CD1c-positive myeloid dendritic cell (primary cell): Measurements from ENCODE around the gene ATPAF1.
A peak's percentile ranks its signal among the peaks of the same experiment; 100 is the strongest.

Experiments
- DNase-seq: peaks from one replicate; pipeline ENCODE4 v3.0.0-alpha.2; 2016; ENCODE audit errors: extremely low spot score

ATPAF1 gene

DNA sequence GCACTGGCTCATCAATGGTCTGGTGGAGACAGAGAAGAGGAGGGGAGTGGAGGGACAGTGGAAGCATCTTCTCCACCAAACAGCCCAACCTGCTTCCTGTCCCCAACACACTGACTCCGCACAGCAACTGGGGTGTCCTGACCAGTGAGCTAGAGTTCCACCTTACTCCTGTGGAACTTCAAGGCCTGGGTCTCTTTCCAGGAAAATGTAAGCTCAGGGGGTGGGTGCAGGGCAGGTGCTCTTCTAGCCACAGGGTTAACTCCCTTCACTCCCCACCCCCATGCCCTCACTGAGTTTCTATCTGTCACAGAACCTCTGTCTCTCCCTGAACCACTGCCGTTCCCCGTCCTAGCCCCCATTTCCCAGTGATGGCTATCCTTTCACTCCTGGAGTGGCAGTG is 52.4 kb downstream of the ATPAF1 start:
- no peak for DNase-seq

DNA sequence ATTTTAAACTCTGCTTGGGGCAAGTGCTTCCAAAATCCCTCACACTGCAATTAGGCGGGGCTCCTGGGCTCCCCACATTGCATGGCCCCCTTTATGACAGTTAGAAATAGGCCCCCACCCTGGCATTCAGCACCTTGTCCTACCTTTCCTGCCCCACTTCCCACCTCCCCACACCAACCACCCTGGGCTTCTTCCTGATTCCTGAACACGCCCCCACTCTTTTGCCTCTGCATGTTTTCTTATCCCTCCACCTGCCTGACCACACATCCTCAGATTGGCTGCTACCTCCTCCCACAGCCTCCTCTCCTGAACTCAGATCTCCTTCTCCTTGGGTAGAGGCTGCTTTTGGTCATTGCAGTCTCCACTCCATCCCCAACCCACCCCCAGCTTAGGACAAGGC is 53.1 kb downstream of the ATPAF1 start:
- DNase-seq: no peak

DNA sequence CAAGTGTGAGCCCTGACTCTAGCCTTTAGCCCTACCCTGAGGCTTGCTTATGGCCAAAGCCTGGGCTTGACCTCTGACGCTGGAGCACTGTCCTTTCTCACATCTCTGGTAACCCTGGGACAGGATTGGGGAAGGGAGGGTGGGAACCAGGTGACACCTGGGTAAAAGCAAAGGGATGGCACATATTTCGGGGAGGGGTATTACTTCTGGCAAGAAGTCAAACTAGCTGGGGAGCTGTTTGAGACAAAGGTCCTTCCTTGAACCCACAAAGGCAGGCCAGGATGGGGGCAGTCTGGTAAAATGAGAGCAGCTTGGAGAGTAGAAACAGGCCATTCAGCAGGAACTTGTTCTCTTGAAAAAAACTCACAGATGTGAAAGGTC is 53.6 kb downstream of the ATPAF1 start:
- no peak for DNase-seq

DNA sequence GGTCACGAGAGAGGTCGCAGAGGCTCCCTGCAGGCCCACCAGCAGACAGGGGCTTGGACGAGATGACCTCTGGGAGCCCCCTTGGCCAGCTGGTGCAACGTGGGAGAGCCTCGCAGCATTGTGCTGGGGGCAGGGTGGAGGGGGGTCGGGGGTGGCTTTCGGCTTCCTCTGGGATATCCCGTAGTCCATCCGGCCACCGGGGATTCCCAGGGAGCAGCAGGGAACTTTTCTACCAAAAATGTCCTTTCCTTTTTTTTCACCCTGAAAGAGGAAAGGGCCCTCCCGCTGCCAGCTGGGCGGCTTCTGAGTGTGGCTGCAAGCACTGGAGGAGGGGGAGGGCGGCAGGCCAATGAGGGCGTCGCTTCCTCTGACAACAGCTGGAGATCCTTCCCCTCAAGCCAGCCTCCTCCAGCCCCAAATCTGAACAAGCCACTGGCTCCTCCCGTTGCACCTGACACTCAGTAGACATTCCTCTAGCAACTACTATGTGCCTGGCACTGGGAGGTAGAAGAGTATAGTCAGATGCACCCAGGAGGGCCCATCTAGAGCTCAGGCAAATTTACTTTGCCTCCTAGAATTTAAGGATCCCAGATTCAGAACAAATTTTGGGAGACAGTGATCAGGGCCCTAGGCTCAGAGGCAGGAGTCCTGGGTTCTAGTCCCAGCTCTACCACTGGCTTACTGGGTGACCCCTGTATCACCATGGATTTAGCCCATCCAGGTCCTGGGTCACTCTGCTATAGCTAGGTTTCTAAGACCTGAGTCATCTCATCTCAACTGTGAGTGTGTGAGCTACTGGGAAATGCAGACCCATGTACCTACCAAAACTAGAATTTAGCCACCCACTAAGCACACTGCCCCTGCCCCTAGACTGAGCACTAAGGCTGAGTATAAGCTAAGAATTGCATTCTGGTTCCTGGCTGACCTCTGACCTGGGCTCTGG is 54.2 kb downstream of the ATPAF1 start:
- DNase-seq: peak; percentile 86

DNA sequence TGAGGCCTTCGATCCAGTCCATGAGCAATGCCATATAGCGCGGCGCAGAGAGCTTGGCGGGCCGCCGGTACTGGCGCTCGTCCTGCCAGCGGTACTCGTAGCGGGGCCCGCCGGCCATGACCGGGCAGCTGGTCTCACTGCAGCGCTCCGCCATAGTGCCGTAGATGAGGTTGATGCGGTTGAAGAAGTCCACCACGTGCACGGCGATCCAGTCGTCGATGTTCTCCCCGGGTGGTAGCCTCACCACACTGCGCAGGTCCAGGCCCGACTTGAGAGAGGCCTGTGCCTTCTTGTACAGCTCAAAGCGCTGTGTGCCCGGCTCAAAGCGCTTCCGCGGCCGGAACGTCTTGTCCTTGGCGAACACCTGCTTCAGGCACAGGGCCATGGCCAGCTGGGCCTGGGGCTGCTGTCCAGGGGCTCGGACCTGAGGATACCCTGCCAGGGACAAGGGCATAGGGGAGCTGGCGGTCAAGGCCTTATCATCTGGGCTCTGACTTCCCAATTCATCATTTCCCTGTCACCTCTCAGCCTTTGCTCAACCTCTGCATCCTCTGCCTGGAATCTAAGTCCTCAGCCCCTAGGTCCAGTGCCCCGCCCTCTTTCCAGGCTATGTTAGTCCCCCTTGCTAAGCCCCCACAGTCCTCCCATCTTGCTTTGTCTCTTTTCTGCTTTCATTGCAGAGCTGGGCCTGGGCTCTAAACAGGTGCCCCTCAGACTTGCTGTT is 55.1 kb downstream of the ATPAF1 start:
- DNase-seq: no peak

DNA sequence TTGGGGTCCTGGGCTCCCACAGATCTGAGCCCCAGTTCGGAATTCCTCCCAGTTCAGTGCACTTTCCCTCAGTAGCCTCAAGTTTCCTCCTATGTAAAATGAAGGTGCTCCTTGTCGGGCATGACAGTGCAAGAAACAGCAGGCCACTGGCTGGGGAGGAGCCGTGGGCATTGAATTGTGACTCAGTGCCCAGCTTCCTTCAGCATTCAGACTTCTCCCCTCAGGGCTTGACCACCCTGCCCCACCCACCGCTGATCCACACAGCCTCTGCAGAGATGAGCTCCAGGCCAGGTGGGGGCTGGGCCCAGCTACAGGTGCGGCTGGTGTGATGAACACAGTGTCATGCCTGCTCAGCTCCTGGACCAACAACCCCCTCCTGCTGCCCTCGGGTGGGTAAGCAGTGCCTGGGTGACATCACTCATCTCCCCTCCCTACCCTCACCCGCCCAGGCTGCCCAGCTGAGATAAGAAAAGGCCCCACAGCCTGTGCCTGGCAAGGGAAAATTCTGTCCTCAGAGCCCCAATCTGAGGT is 56.4 kb downstream of the ATPAF1 start:
- peak; percentile 45 for DNase-seq

DNA sequence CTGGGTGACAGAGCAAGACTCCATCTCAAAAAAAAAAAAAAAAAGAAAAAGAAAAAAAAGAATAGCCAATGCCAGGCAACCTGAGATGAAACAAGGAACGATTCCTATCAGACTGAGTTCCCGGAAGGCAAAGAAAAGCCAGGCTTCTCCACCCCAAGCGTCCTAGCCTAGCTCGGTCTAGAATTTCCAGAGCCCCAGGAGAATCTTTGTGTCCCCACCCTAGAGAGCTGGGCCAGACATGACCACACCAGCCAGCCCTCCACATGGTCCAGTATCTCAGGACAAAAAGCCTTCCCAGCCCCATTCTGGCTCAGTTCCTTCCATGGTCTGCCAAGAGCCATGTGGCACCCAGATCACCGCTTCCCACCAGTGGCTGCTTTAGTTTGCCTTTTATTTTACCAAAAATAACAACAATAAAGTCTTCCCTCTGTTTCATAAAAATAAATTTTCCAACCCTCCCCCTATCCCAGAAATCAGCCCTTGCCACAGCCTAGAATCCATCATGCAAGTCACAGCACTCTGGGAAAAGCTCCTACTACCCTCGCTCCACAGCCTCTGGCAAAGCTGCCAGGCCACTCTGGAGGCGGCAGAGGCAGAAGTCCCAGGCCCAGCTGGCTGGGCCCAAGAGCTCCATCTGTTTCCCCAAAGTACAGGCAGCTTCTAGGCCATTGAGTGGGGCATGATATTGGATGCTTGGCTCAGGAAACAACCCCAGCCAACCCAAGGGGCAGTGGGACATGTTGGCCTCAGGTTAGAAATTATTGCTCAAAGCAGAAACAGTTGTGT is 60.6 kb downstream of the ATPAF1 start:
- no peak for DNase-seq

DNA sequence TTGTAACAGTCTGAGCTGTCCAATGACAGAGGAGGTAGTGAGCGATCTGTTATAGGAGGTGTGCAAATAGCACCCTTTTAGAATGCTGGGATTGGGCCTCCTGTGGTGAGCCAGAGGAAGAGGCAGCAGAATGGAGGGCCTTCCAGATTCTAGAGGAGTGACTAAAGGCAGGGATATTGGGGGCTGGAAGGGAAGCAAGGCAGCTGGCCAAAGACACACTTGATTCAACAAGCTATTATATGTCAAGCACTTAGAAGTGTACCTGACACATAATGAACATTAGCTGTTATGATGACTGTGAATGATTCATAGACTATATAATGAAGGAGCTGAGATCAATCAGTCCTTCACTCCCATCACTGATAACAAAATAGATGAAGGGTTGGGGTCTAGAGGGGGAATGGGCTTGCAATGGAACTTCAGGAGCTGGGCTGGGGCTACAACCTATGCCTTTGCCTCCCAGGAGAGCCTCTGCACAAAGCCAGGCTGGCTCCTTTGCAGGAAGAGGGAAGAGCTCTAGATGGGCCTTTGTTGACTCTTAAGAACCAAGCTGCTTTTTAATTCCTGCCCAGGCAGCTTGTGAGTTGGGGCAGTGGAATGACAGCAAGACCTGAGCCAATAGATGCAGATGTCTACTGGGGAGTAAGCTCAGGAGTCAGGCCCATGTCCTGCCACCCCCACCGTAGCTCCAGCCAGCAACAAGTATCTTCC is 61.8 kb downstream of the ATPAF1 start:
- no peak for DNase-seq

DNA sequence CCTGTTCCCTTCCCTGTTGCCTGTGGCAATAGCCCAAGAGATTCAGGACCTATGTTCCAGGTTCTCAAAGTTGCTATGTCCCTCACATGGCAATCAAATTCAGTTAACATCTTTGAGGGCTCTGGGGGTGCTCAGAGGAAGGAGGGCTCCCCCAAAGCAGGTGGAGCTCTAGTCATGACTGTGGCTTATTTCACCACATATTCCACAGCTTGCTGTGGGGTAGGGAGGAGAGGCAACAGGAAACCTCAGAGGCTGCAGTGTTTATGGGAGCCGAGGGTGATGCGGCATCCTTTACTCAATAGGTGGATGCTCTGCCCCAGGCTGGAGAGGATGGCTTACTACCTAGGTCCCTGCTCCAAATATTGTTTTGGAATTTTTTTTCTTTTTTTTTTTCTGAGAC is 62.9 kb downstream of the ATPAF1 start:
- no peak for DNase-seq

DNA sequence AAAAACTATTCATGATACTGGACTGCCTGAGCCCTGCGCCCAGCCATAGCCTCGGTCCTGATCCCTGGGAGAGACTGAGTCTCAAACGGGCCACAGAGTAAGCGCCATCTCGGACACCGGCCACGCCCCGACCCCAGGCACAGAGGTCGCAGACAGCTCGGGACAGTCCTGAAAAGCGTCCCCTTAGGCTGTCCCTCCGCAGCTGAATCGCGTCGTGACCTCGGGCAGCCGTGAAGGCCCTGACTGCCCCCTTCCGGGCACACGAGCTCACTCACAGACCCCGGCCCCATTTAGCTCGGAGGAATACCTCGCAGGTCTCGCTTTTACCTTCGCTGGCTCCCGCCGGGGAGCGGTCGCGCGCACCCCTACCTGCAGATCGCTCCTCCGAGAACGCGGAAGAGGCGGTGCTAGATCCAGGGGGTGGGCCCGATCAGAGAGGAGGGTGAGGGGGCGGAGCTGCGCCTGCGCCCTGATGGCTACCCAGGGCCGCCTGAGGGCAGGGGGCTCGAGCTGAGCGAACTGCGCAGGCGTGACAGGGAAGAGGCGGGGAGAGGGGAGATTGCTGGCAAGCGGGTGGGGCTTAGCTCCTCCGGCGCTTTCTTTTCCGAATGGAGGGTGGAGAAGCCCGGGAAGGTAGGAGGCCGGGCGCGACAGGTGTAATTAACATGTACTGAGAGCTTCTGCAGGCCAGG is 64.2 kb downstream of the ATPAF1 start, which contains the start of gene MKNK1:
Gene MKNK1 (minus strand): TSS at position 411 of the 692 bp plus-strand sequence. CDS start 20,941 bp downstream, outside the sequence.
- peak; percentile 96 for DNase-seq

DNA sequence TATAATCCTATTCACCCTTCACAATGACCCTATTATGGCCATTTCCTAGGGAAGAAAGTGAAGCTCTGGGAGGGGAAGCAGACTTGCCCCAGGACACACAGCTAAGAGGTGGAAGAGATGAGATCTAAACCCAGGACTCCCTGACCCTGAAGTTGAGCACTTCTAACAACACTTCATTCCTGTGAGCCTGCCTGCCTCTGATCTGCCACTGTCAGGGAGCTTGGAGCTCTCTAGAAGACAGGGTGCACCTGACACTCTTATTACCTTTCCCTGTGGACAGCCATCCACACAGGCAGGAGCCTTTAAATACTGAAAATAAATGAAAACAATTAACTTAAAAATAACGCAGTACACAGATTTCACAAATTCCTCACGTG is 64.7 kb downstream of the ATPAF1 start:
- no peak for DNase-seq

DNA sequence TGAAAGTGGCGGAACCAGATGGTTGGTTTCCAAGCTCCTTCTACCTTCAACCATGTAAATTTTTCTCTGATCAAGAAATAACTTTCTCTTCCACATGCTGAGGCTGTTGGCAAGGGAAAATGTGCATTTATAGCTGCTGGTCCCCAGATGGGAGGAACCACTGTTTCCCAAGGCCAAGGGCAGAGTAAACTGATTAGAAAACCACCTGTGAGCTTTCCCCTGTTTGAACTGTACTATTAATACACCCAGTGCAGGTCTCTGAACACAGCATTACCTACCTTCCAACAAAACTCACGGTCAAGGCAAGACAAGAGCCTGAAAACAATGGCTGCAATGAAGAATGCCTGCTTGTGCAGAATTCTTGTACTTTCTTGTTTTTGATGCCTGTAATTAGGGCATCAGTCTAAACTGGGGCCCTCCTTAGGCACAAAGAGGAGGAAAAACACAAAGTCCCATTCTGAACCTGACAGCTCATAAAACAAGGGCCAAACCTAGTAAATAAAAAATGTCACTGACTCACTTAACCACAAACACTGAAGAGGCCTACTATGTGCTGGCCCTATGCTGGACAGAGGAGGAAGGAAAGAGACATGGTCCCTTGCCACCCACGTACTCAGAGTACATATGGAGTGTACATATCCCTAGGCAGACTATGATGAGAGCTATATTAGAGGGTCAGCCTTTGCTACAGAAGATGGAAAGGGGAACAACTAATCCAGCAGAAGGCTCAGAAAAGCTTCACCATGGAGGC is 66.7 kb downstream of the ATPAF1 start:
- no peak for DNase-seq

DNA sequence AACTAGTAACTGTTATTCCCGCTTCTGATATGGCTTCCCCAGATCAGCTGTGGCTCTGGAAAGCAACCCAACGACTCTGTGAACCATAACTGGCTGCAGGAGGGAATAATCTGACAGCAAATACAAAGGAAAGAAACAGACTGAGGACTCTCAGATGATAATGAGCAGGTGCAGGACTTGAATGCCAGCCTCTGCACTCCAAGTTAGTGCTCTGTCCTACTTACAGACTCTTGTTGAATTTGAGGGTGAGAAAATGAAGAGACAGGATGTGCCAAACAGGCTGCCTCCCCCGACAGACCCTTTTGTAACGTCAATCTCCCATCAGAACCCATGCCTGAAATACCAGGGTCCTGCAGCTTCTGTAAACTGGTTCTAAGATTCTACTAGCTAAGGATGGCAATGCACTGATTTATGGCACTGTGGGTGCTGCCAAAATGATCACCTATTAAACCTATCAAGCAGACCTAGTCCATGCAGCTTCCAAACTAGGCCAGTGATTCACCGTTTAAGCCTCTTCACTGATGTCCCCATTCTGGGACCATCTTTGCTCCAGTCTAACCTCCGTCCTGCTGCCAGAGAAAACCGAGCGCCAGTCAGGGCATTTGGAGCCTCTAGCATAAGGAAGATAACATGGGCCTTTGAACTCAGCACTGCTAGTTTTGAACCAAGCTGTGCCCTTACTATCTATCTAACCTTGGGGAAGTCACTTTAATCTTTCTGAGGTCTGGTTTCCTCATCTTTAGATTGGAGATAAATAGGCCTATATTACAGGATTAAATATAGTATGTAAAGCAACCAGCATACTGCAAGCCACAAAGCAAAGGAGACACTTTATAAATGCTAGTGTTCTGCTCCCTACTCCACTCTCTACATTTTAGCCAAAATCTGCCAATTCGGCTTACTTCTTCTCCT is 68.8 kb downstream of the ATPAF1 start:
- no peak for DNase-seq

DNA sequence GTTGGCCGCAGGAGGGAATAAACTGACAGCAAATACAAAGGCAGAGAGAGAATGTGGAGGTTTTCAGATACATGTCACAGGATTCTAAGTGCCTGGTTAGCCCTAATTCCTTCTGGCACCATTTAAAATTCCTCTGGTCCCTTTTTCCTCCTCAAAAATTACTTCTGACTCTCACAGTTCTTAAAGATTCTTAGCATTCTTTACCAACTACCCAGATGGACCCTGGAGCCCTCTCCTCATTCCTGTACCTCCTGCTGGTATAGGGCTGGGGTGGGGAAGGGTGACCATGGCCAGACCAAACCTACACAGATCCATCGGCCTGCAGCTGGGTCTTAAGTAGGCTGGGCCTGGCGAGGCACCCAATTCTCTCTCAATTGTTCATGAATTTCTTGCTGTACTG is 71.3 kb downstream of the ATPAF1 start:
- DNase-seq: no peak

DNA sequence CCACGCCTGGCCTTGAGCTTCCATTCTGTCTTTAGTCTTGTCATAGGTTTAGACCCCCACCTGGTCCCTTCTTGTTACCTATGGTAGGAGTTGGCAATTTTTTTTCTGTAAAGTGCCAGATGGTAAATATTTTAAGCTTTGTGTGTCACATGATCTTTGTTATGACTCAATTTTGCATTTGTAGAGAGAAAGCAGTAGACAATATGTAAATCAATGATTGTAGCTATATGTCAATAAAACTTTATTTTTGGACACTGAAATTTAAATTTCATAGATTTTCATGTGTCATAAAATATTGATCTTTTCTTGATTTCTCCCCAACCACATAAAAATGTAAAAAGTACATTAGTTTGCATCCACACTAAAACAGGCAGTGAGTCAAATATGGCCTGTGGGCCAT is 72.1 kb downstream of the ATPAF1 start:
- DNase-seq: no peak

DNA sequence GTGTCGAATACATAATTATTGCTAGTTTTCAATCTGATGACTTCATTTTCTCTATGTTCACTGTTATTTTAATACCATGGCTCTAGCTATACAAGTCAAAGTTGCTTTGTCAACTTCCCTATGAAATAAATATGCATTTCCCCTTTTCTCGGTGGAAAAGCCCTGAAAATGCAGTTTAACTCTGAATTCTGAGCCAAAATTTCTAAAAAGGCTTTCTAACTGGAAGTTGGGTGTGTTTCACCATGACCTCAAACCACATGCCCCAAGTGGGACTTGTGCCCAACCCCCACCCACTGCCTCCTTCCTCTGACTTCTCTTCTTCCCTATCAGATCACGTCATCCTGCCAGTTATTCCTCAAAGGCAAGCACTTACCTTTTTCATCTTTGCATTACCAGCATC is 73.0 kb downstream of the ATPAF1 start:
- DNase-seq: peak; percentile 96

DNA sequence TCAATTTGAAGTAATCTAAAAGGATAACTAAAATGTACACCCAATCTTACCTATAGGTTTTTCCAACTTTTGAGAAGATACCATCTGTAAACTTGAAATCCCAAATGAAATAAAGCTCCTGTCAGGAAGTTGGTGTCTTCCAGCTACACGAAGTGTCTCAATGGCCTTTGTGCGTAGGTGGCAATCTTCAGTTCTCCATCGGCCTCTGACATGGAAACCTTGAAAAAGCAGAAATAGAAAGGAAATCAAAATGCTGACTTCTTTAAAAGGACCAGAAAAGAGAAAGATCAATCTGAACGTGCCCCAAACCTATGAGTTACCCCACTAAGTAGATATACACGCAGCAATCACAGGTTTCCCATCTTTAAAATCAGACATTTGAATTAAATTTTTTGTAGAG is 74.1 kb downstream of the ATPAF1 start:
- DNase-seq: peak; percentile 96

DNA sequence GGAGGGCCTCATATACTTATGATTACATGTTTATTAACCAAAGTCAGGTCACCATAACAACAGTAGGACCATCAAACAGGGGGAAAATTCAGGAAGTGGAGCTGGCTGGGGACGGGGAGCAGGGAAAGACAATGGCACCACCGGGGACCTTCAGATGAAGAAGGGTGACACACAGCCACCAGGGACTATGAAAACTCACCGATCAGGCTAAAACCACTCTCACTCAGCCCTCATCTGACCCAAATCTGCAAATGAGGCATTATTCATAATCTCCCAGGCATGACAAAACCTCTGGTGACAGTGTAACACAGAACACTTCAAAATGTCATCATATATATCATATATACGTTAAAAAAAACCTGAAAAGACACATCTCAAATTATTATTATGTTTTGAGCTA is 75.3 kb downstream of the ATPAF1 start:
- peak; percentile 17 for DNase-seq

DNA sequence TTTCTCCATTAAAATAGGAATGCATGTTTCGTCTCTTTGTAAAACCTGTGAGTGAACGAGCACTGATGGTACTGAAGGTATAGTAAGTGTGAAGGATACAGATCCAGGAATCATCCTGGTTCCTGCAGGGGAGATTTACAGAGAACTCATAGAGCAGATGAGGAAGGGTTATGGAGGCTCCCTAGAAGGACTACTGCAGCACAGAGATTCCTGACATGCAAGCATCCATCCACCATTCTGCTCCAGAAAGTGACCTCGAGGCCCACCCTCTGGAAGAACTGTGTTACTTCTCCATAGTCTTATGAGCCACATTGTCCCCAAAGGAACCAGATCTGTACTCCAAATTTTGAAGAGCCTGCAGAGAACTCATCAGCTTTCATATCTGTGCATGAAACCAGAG is 78.6 kb downstream of the ATPAF1 start:
- no peak for DNase-seq
